CD4-positive, CD25-positive, alpha-beta regulatory T cell (primary cell): ENCODE measurements around the gene EFCAB8. TPM values are rescaled to one million over a fixed set of nuclear protein-coding genes. Genes with fewer than 3 reads are reported as not detected.

Source experiments
- ATAC-seq, 2 donors: fragments of 150-1000 bp; cut with Tn5 transposase; one replicate each; pipeline ENCODE4 v1.10.0; 2021; ENCODE audit warnings: low read depth in 2 of 2, moderate number of reproducible peaks in 2 of 2, moderate library complexity in 1 of 2
- DNase-seq, 3 donors: peaks; one replicate each; pipeline versions ENCODE4 v3.0.0 to v3.0.0-alpha.2; 2012 to 2022; ENCODE audit warnings: mixed read lengths in 1 of 3
- H3K27ac ChIP-seq: one replicate; pipeline ENCODE4 v1.7.0; 2013; ENCODE audit warnings: mild to moderate bottlenecking, low read length; ENCODE audit not compliant: insufficient read depth, poor library complexity, severe bottlenecking
- H3K27me3 ChIP-seq: one replicate; pipeline ENCODE4 v1.7.0; 2013; ENCODE audit warnings: low read length; ENCODE audit not compliant: control insufficient read depth, insufficient read depth
- H3K36me3 ChIP-seq: one replicate; pipeline ENCODE4 v1.7.0; 2013; ENCODE audit warnings: mild to moderate bottlenecking, low read length, moderate library complexity; ENCODE audit not compliant: control insufficient read depth, insufficient read depth
- H3K4me1 ChIP-seq: 2 replicates; pipeline ENCODE4 v1.7.0; 2013; ENCODE audit warnings: mild to moderate bottlenecking, low read length; ENCODE audit not compliant: insufficient read depth, control insufficient read depth, poor library complexity, severe bottlenecking
- H3K4me3 ChIP-seq: one replicate; pipeline ENCODE4 v1.7.0; 2013; ENCODE audit warnings: low read depth, mild to moderate bottlenecking, low read length, moderate library complexity
- H3K9me3 ChIP-seq, 2 experiments: 1 replicate in 1 of 2; 2 replicates in 1 of 2; pipeline ENCODE4 v1.7.0; 2013; ENCODE audit warnings: low read length in 2 of 2, mild to moderate bottlenecking in 1 of 2, moderate library complexity in 1 of 2; ENCODE audit not compliant: control insufficient read depth in 2 of 2
- H3K27ac Mint-ChIP-seq, 3 donors: one replicate each; pipeline ENCODE4 v1.8.0; 2020 to 2022; ENCODE audit warnings: mild to moderate bottlenecking in 3 of 3, mixed read lengths in 3 of 3, moderate library complexity in 2 of 3
- H3K27me3 Mint-ChIP-seq: one replicate; pipeline ENCODE4 v1.8.0; 2022; ENCODE audit warnings: mild to moderate bottlenecking, mixed read lengths
- H3K36me3 Mint-ChIP-seq: one replicate; pipeline ENCODE4 v1.8.0; 2020; ENCODE audit warnings: mixed read lengths
- H3K4me1 Mint-ChIP-seq, 4 donors: one replicate each; pipeline ENCODE4 v1.8.0; 2020 to 2022; ENCODE audit warnings: mixed read lengths in 4 of 4, mild to moderate bottlenecking in 1 of 4
- H3K4me3 Mint-ChIP-seq, 4 donors: one replicate each; pipeline ENCODE4 v1.8.0; 2020 to 2022; ENCODE audit warnings: mild to moderate bottlenecking in 4 of 4, mixed read lengths in 4 of 4, moderate library complexity in 3 of 4
- H3K9me3 Mint-ChIP-seq, 7 donors: one replicate each; pipeline ENCODE4 v1.8.0; 2020 to 2022; ENCODE audit warnings: mixed read lengths in 7 of 7, mild to moderate bottlenecking in 3 of 7, moderate library complexity in 2 of 7
- polyA plus RNA-seq, 4 donors: library from polyadenylated mRNA; unstranded; fragments of 300-500 nt; fragmentation: Illumina TruSeq; gene quantifications; one replicate each; pipeline ENCODE4 v1.2.3, GENCODE V29; 2021
- total RNA-seq: library from RNA; stranded (reverse); gene quantifications from one replicate; pipeline ENCODE4 v1.2.3, GENCODE V29; 2022

The EFCAB8 gene
- total and polyA plus RNA-seq, 5 donors from 2014 or later = 1.2 TPM; not detected in 4

- no peak overlapping the region for H3K4me3 Mint-ChIP-seq
- Histone ChIP-seq H3K36me3 (no peaks in the 10 kb centered on the region), H3K27ac (no peak overlapping the region), H3K4me3 (no peak overlapping the region), H3K4me1 (no peaks in the 10 kb centered on the region), H3K27me3 (no peaks in the 10 kb centered on the region), H3K9me3 (no peaks in the 10 kb centered on the region)
- ATAC-seq = no peak
- H3K27me3 Mint-ChIP-seq = no peaks in the 10 kb centered on the region
- no peak for DNase-seq
- H3K27ac Mint-ChIP-seq = no peak overlapping the region
- H3K9me3 Mint-ChIP-seq = no peaks in the 10 kb centered on the region
- peaks cover 9% of the 10 kb centered on the region for H3K36me3 Mint-ChIP-seq
- no peaks in the 10 kb centered on the region for H3K4me1 Mint-ChIP-seq
Observed at GRCh38 chr20:32878820-32879219, 20.1 kb downstream of the EFCAB8 start.

GRCh38 chr20:32879538-32879937 is 20.8 kb downstream of the EFCAB8 start:
- no peak overlapping the region for H3K27ac Mint-ChIP-seq
- H3K4me3 Mint-ChIP-seq = no peak overlapping the region

GRCh38 chr20:32880635-32881034 is 21.9 kb downstream of the EFCAB8 start:
- Histone ChIP-seq H3K4me3 (no peak overlapping the region), H3K9me3 (no peaks in the 10 kb centered on the region), H3K4me1 (no peaks in the 10 kb centered on the region), H3K27me3 (no peaks in the 10 kb centered on the region), H3K27ac (no peak overlapping the region), H3K36me3 (no peaks in the 10 kb centered on the region)
- ATAC-seq = no peak
- Mint-ChIP-seq H3K9me3 (no peaks in the 10 kb centered on the region), H3K4me1 (no peaks in the 10 kb centered on the region), H3K27ac (no peak overlapping the region), H3K36me3 (peaks cover 4% of the 10 kb centered on the region), H3K27me3 (no peaks in the 10 kb centered on the region), H3K4me3 (no peak overlapping the region)
- no peak for DNase-seq

More at GRCh38 chr20:32879538-32879937, 20.8 kb downstream of the EFCAB8 start:
- Mint-ChIP-seq H3K27me3 (no peaks in the 10 kb centered on the region), H3K9me3 (no peaks in the 10 kb centered on the region), H3K4me1 (no peaks in the 10 kb centered on the region), H3K36me3 (peaks cover 9% of the 10 kb centered on the region)
- ATAC-seq = no peak
- Histone ChIP-seq H3K4me3 (no peak overlapping the region), H3K36me3 (no peaks in the 10 kb centered on the region), H3K27me3 (no peaks in the 10 kb centered on the region), H3K27ac (no peak overlapping the region), H3K9me3 (no peaks in the 10 kb centered on the region), H3K4me1 (no peaks in the 10 kb centered on the region)
- no peak for DNase-seq

GRCh38 chr20:32883081-32883480 is 24.4 kb downstream of the EFCAB8 start:
- Histone ChIP-seq H3K27ac (no peak overlapping the region), H3K4me1 (no peaks in the 10 kb centered on the region), H3K36me3 (no peaks in the 10 kb centered on the region), H3K9me3 (no peaks in the 10 kb centered on the region), H3K27me3 (no peaks in the 10 kb centered on the region), H3K4me3 (no peak overlapping the region)
- no peaks in the 10 kb centered on the region for H3K4me1 Mint-ChIP-seq
- no peaks in the 10 kb centered on the region for H3K27me3 Mint-ChIP-seq
- peaks cover 0 to 1% (median 0%) of the 10 kb centered on the region in 7 donors for H3K9me3 Mint-ChIP-seq
- H3K36me3 Mint-ChIP-seq = peaks cover 4% of the 10 kb centered on the region
- no peak for DNase-seq
- no peak overlapping the region for H3K4me3 Mint-ChIP-seq
- H3K27ac Mint-ChIP-seq = no peak overlapping the region
- ATAC-seq = no peak

DNA sequence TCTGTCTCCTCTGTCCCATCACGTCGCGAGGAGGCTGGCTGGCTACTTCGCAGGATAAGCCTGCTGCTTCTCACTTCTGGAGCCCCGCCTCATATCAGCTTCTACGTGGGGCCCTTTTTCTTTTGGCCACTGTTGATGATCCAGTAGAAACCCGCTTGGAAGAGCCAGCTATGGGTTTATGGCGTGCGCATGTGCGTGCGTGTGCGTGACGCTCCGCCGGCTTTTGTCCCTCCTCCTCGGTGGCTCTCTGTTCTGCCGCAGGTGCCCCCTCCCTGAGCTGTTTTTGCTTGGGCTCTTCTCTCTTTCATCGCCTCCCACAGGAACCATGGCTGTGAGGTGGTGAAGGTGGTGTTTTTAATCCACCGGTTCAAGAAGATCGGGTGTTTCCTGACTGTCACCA is 26.5 kb downstream of the EFCAB8 start:
- Histone ChIP-seq H3K36me3 (no peaks in the 10 kb centered on the region), H3K27me3 (no peaks in the 10 kb centered on the region), H3K9me3 (no peaks in the 10 kb centered on the region), H3K4me1 (no peaks in the 10 kb centered on the region), H3K27ac (no peak overlapping the region), H3K4me3 (no peak overlapping the region)
- no peak for DNase-seq
- peaks cover 4% of the 10 kb centered on the region for H3K36me3 Mint-ChIP-seq
- peaks cover 0 to 1% (median 0%) of the 10 kb centered on the region in 7 donors for H3K9me3 Mint-ChIP-seq
- H3K27ac Mint-ChIP-seq = peak overlapping the region in 1 of 3 donors; percentile 73
- H3K27me3 Mint-ChIP-seq = no peaks in the 10 kb centered on the region
- ATAC-seq = no peak
- H3K4me1 Mint-ChIP-seq = no peaks in the 10 kb centered on the region
- no peak overlapping the region for H3K4me3 Mint-ChIP-seq

- Mint-ChIP-seq H3K27me3 (no peaks in the 10 kb centered on the region), H3K9me3 (peaks cover 0 to 1% (median 0%) of the 10 kb centered on the region in 7 donors), H3K4me3 (no peak overlapping the region), H3K27ac (no peak overlapping the region), H3K4me1 (no peaks in the 10 kb centered on the region), H3K36me3 (peaks cover 4% of the 10 kb centered on the region)
- ATAC-seq = no peak
- H3K4me1 ChIP-seq = no peaks in the 10 kb centered on the region
- no peak overlapping the region for H3K27ac ChIP-seq
- DNase-seq = no peak
- H3K27me3 ChIP-seq = no peaks in the 10 kb centered on the region
- no peaks in the 10 kb centered on the region for H3K9me3 ChIP-seq
- H3K36me3 ChIP-seq = no peaks in the 10 kb centered on the region
- H3K4me3 ChIP-seq = no peak overlapping the region
Observed at GRCh38 chr20:32885952-32886351, 27.2 kb downstream of the EFCAB8 start.

- Histone ChIP-seq H3K27ac (no peak overlapping the region), H3K9me3 (no peaks in the 10 kb centered on the region), H3K4me1 (no peaks in the 10 kb centered on the region), H3K4me3 (no peak overlapping the region), H3K27me3 (no peaks in the 10 kb centered on the region), H3K36me3 (no peaks in the 10 kb centered on the region)
- DNase-seq = no peak
- H3K4me1 Mint-ChIP-seq = no peaks in the 10 kb centered on the region
- no peaks in the 10 kb centered on the region for H3K36me3 Mint-ChIP-seq
- H3K27ac Mint-ChIP-seq = no peak overlapping the region
- no peak for ATAC-seq
- H3K4me3 Mint-ChIP-seq = no peak overlapping the region
- H3K27me3 Mint-ChIP-seq = no peaks in the 10 kb centered on the region
- peaks cover 0 to 1% (median 0%) of the 10 kb centered on the region in 7 donors for H3K9me3 Mint-ChIP-seq
Observed at GRCh38 chr20:32886652-32887051, 27.9 kb downstream of the EFCAB8 start.

DNA sequence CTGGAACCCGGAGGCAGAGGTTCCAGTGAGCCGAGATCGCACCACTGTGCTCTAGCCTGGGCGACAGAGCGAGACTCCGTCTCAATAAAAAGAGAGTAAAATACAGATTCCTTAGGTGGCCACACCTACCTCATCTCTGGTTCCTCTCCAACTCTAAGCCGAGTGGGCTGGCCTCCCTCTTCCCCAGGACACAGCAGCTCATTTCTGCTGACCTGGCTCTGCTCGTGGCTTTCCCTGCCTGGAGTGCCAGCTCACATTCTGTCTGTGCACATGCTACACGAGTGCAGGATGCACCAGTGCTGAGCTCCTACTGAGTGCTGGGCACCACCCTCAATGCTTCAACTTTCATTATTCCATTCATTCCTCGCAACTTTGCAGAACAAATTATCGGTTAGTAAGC is 28.8 kb downstream of the EFCAB8 start:
- ATAC-seq = no peak
- H3K9me3 Mint-ChIP-seq = peaks cover 0 to 1% (median 0%) of the 10 kb centered on the region in 7 donors
- no peaks in the 10 kb centered on the region for H3K4me1 Mint-ChIP-seq
- no peaks in the 10 kb centered on the region for H3K36me3 Mint-ChIP-seq
- H3K27me3 ChIP-seq = no peaks in the 10 kb centered on the region
- no peaks in the 10 kb centered on the region for H3K27me3 Mint-ChIP-seq
- H3K36me3 ChIP-seq = no peaks in the 10 kb centered on the region
- DNase-seq = no peak
- H3K27ac ChIP-seq = no peak overlapping the region
- no peak overlapping the region for H3K4me3 ChIP-seq
- H3K4me3 Mint-ChIP-seq = no peak overlapping the region
- no peaks in the 10 kb centered on the region for H3K9me3 ChIP-seq
- peak overlapping the region in 1 of 3 donors; percentile 65 for H3K27ac Mint-ChIP-seq
- H3K4me1 ChIP-seq = no peaks in the 10 kb centered on the region
